ENCODE data around the gene ELOB.

The ELOB gene

GRCh38 chr16:2792940-2793339 is 15.9 kb upstream of the ELOB start:
- H3K27me3 ChIP-seq (ENCODE audit: insufficient read depth, low read length, poor library complexity, severe bottlenecking): no peaks in the 10 kb centered on the region

GRCh38 chr16:2791174-2791573 is 14.1 kb upstream of the ELOB start:
- Histone ChIP-seq H4K20me1 (ENCODE audit: insufficient read depth, low read length, poor library complexity, severe bottlenecking) (no peaks in the 10 kb centered on the region), H3K9me2 (replicated peaks; ENCODE audit: low read depth, low read length) (no peaks in the 10 kb centered on the region), H3K9ac (ENCODE audit: low read depth, low read length, poor library complexity, severe bottlenecking) (no peak overlapping the region), H3K4me1 (ENCODE audit: insufficient read depth, low read length, poor library complexity, severe bottlenecking) (no peaks in the 10 kb centered on the region), H3F3A (ENCODE audit: low read depth) (no peaks in the 10 kb centered on the region), H3K36me3 (ENCODE audit: insufficient read depth, low read length) (no peaks in the 10 kb centered on the region), H3K79me2 (ENCODE audit: insufficient read depth, low read length) (no peaks in the 10 kb centered on the region), H2AFZ (ENCODE audit: low read length) (no peak overlapping the region), H3K4me2 (ENCODE audit: low read depth, low read length, poor library complexity, severe bottlenecking) (no peak overlapping the region), H3K27me3 (ENCODE audit: insufficient read depth, low read length, poor library complexity, severe bottlenecking) (no peaks in the 10 kb centered on the region), H3K4me3 (ENCODE audit: low read length, poor library complexity, severe bottlenecking) (no peak overlapping the region), H3K9me3 (ENCODE audit: insufficient read depth, low read depth, low read length) (no peaks in the 10 kb centered on the region)
- TF ChIP-seq CTCF (conservative IDR thresholded peaks at IDR 0.05; ENCODE audit: low read length) (no peak), EZH2phosphoT487 (IDR thresholded peaks at IDR 0.05; ENCODE audit: borderline replicate concordance) (no peak)

More at GRCh38 chr16:2792940-2793339, 15.9 kb upstream of the ELOB start:
- no peak overlapping the region for H3K9ac ChIP-seq (ENCODE audit: low read depth, low read length, poor library complexity, severe bottlenecking)
- H3K9me3 ChIP-seq (ENCODE audit: insufficient read depth, low read depth, low read length): no peaks in the 10 kb centered on the region
- H2AFZ ChIP-seq (ENCODE audit: low read length): no peak overlapping the region
- no peaks in the 10 kb centered on the region for H4K20me1 ChIP-seq (ENCODE audit: insufficient read depth, low read length, poor library complexity, severe bottlenecking)
- H3K4me2 ChIP-seq (ENCODE audit: low read depth, low read length, poor library complexity, severe bottlenecking): no peak overlapping the region
- no peaks in the 10 kb centered on the region for H3K36me3 ChIP-seq (ENCODE audit: insufficient read depth, low read length)
- H3K4me3 ChIP-seq (ENCODE audit: low read length, poor library complexity, severe bottlenecking): no peak overlapping the region
- H3K9me2 ChIP-seq (replicated peaks; ENCODE audit: low read depth, low read length): no peaks in the 10 kb centered on the region
- H3K79me2 ChIP-seq (ENCODE audit: insufficient read depth, low read length): no peaks in the 10 kb centered on the region
- TF ChIP-seq EZH2phosphoT487 (IDR thresholded peaks at IDR 0.05; ENCODE audit: borderline replicate concordance) (no peak), CTCF (conservative IDR thresholded peaks at IDR 0.05; ENCODE audit: low read length) (no peak)
- H3K4me1 ChIP-seq (ENCODE audit: insufficient read depth, low read length, poor library complexity, severe bottlenecking): no peaks in the 10 kb centered on the region
- no peaks in the 10 kb centered on the region for H3F3A ChIP-seq (ENCODE audit: low read depth)

- H3K4me3 ChIP-seq (ENCODE audit: low read length, poor library complexity, severe bottlenecking): no peak overlapping the region
- H4K20me1 ChIP-seq (ENCODE audit: insufficient read depth, low read length, poor library complexity, severe bottlenecking): no peaks in the 10 kb centered on the region
- H3K9me2 ChIP-seq (replicated peaks; ENCODE audit: low read depth, low read length): no peaks in the 10 kb centered on the region
- no peaks in the 10 kb centered on the region for H3K9me3 ChIP-seq (ENCODE audit: insufficient read depth, low read depth, low read length)
- no peaks in the 10 kb centered on the region for H3K36me3 ChIP-seq (ENCODE audit: insufficient read depth, low read length)
- no peaks in the 10 kb centered on the region for H3K79me2 ChIP-seq (ENCODE audit: insufficient read depth, low read length)
- H3K27me3 ChIP-seq (ENCODE audit: insufficient read depth, low read length, poor library complexity, severe bottlenecking): no peaks in the 10 kb centered on the region
- H3K9ac ChIP-seq (ENCODE audit: low read depth, low read length, poor library complexity, severe bottlenecking): no peak overlapping the region
- no peaks in the 10 kb centered on the region for H3F3A ChIP-seq (ENCODE audit: low read depth)
- no peak overlapping the region for H3K4me2 ChIP-seq (ENCODE audit: low read depth, low read length, poor library complexity, severe bottlenecking)
- no peak overlapping the region for H2AFZ ChIP-seq (ENCODE audit: low read length)
- TF ChIP-seq CTCF (conservative IDR thresholded peaks at IDR 0.05; ENCODE audit: low read length): no peak
- TF ChIP-seq EZH2phosphoT487 (IDR thresholded peaks at IDR 0.05; ENCODE audit: borderline replicate concordance): no peak
- no peaks in the 10 kb centered on the region for H3K4me1 ChIP-seq (ENCODE audit: insufficient read depth, low read length, poor library complexity, severe bottlenecking)
Observed at GRCh38 chr16:2790631-2791030, 13.6 kb upstream of the ELOB start.
